AG04449 (cell line): ENCODE measurements around the gene PLXNB1.

Source experiments
- CTCF ChIA-PET: fragments of 350-600 bp; formaldehyde crosslinking; extraction: SDS; loops from one replicate; lab custom pipeline; 2021; ENCODE audit warnings: antibody characterized with exemption; lab: Yijun Ruan, JAX
- POLR2A ChIA-PET: fragments of 400-600, 350-600 bp; formaldehyde crosslinking; extraction: SDS; loops from one replicate; lab custom pipeline; 2020; ENCODE audit warnings: antibody characterized with exemption, inconsistent platforms; lab: Yijun Ruan, JAX
- DNase-seq: peaks from one replicate; pipeline ENCODE4 v3.0.0-alpha.2; 2010; ENCODE audit warnings: low read depth, low spot score
- H3K4me3 ChIP-seq: 2 replicates; pipeline ENCODE4 v1.5.1; 2011; ENCODE audit warnings: low read depth, mild to moderate bottlenecking, control low read depth, low read length
- CTCF ChIP-seq: IDR thresholded peaks from one replicate; pipeline ENCODE4 v1.5.1; 2011; ENCODE audit warnings: mild to moderate bottlenecking, moderate library complexity, low read length, control low read depth, inconsistent platforms; ENCODE audit not compliant: insufficient read depth; ENCODE audit errors: missing control alignments

PLXNB1 gene

GRCh38 chr3:48446043-48446424, 16.1 kb upstream of the PLXNB1 start:
- POLR2A ChIA-PET: interaction anchor here (0.5 to 1.3 kb wide), 7 partner anchors 9 to 292 kb away, joined by 3 to 7 read pairs (median 3); no protein-coding TSS in a partner anchor
- H3K4me3 ChIP-seq: peak overlapping the region; percentile 97
- TF ChIP-seq CTCF: no peak
- CTCF ChIA-PET: interaction anchor here (1.0 to 9.9 kb wide), 4 partner anchors 11 to 103 kb away, joined by 3 to 161 read pairs (median 16); no protein-coding TSS in a partner anchor
- DNase-seq: no peak

- ChIA-PET POLR2A (interaction anchor here (0.5 to 1.3 kb wide), 3 partner anchors 10 to 292 kb away, joined by 3 to 4 read pairs (median 3); no protein-coding TSS in a partner anchor), CTCF (interaction anchor here (1.8 to 9.9 kb wide), 3 partner anchors 11 to 103 kb away, joined by 4 to 161 read pairs (median 28); no protein-coding TSS in a partner anchor)
- no peak for TF ChIP-seq CTCF
- DNase-seq: no peak
- peak overlapping the region; percentile 97 for H3K4me3 ChIP-seq
Observed at GRCh38 chr3:48445277-48445882, 15.5 kb upstream of the PLXNB1 start.

GRCh38 chr3:48441940-48442339, 12.1 kb upstream of the PLXNB1 start:
- no peak for TF ChIP-seq CTCF
- ChIA-PET POLR2A (no interaction called here), CTCF (interaction anchor here (1.1 to 17.0 kb wide), 2 partner anchors 41 to 170 kb away, joined by 3 to 948 read pairs; no protein-coding TSS in a partner anchor)

GRCh38 chr3:48440590-48440958, 10.7 kb upstream of the PLXNB1 start:
- no peak for TF ChIP-seq CTCF
- no peak for DNase-seq
- H3K4me3 ChIP-seq: peak overlapping the region; percentile 98
- POLR2A ChIA-PET: no interaction called here
- CTCF ChIA-PET: interaction anchor here (1.2 to 17.0 kb wide), 11 partner anchors 10 to 252 kb away, joined by 3 to 948 read pairs (median 7); partner anchors contain the start of gene SLC26A6

More at GRCh38 chr3:48441940-48442339, 12.1 kb upstream of the PLXNB1 start:
- no peak for DNase-seq
- H3K4me3 ChIP-seq: peak overlapping the region; percentile 13; the same call in 1 of the 2 replicates

- ChIA-PET CTCF (interaction anchor here (0.6 to 17.0 kb wide), 22 partner anchors 8 to 253 kb away, joined by 3 to 948 read pairs (median 4); partner anchors contain the start of genes CDC25A, PLXNB1 and SLC26A6), POLR2A (interaction anchor here (0.7 to 1.1 kb wide), 5 partner anchors 33 to 166 kb away, joined by 3 to 4 read pairs (median 3); no protein-coding TSS in a partner anchor)
- no peak for TF ChIP-seq CTCF
- peak; percentile 72 for DNase-seq
- peak within 1 kb of the TSS; percentile 98 for H3K4me3 ChIP-seq
Observed at GRCh38 chr3:48439820-48440589, 10.1 kb upstream of the PLXNB1 start, which contains the start of the genes CCDC51 and TMA7. CCDC51 (minus strand) TSS chr3:48440119; CDS start chr3:48435128, 4,991 bp downstream. TMA7 (plus strand) TSS chr3:48440257; CDS start chr3:48440297, 40 bp downstream.
